Keratinocyte (primary cell): ENCODE results near the gene VSIG2.

Experiments used
- CTCF ChIP-seq, 3 experiments: IDR thresholded peaks in 1 of 3; conservative IDR thresholded peaks in 1 of 3; optimal IDR thresholded peaks in 1 of 3; 2 replicates in 2 of 3; 3 replicates in 1 of 3; pipeline versions ENCODE3 to v1.5.1; 2011; ENCODE audit warnings: low read length in 3 of 3, mild to moderate bottlenecking in 3 of 3, moderate library complexity in 2 of 3, control low read depth in 1 of 3, inconsistent platforms in 1 of 3; ENCODE audit not compliant: insufficient read depth in 2 of 3; ENCODE audit errors: extremely low read depth in 1 of 3
- EZH2 ChIP-seq: IDR thresholded peaks from one replicate; pipeline ENCODE4 v1.6.1; 2012; ENCODE audit warnings: inconsistent platforms, mild to moderate bottlenecking, low read length, moderate library complexity

GRCh38 chr11:124718801-124719200 is 33.3 kb downstream of the VSIG2 start:
- TF ChIP-seq CTCF (optimal IDR thresholded peaks at IDR 0.05 in 1 of 3, IDR thresholded peaks at IDR 0.05 in 1 of 3, conservative IDR thresholded peaks at IDR 0.05 in 1 of 3; ENCODE audit: extremely low read depth in 1 of 3, insufficient read depth in 2 of 3, low read length in 3 of 3) (no peak), EZH2 (no peak)
